ENCODE results near the gene CACNA1C. TPM values are rescaled to one million over a fixed set of nuclear protein-coding genes. Genes with fewer than 3 reads are reported as not detected.
A peak's percentile ranks its signal among the peaks of the same experiment; 100 is the strongest.

CACNA1C gene
- total and polyA plus RNA-seq, 2 of the 4 experiments (the other 2 are of a cell fraction), result 1.6 to 2.6 TPM

- no TSS peak for BruUV-seq (replicated peaks)
Measured at GRCh38 chr12:2309647-2310046, 256.9 kb downstream of the CACNA1C start.

More at GRCh38 chr12:2309647-2310046, 256.9 kb downstream of the CACNA1C start:
- H2BK20ac ChIP-seq (ENCODE audit: low read depth, low read length), result peak overlapping the region; percentile 65
- DNase-seq, result no peak
- H3K4me3 ChIP-seq (ENCODE audit: insufficient read depth, low read depth, low read length), result no peak overlapping the region
- H3K14ac ChIP-seq (replicated peaks; ENCODE audit: low read depth, low read length), result peak overlapping the region; percentile 56
- peak overlapping the region; percentile 17; the same call in 1 of the 2 replicates for H3K56ac ChIP-seq (ENCODE audit: extremely low read depth, insufficient read depth, low read length)
- peak overlapping the region; percentile 34; the same call in 1 of the 3 replicates for H2BK15ac ChIP-seq (ENCODE audit: low read depth, low read length)
- H3K9ac ChIP-seq (ENCODE audit: low read depth, low read length), result no peak overlapping the region
- TF ChIP-seq POLR2A (IDR thresholded peaks at IDR 0.05; ENCODE audit: low read depth, low read length), result no peak
- no peak for TF ChIP-seq MXI1 (IDR thresholded peaks at IDR 0.05; ENCODE audit: borderline replicate concordance, low read depth, low read length)
- no peak for TF ChIP-seq CEBPB (IDR thresholded peaks at IDR 0.05; ENCODE audit: low read depth, low read length)
- TF ChIP-seq MAZ (IDR thresholded peaks at IDR 0.05; ENCODE audit: borderline replicate concordance, low read depth, low read length), result no peak
- no peak for TF ChIP-seq CHD1 (IDR thresholded peaks at IDR 0.05; ENCODE audit: low read depth, low read length)
- TF ChIP-seq MAFK (IDR thresholded peaks at IDR 0.05; ENCODE audit: low read depth, low read length), result no peak
- TF ChIP-seq BHLHE40 (IDR thresholded peaks at IDR 0.05; ENCODE audit: low read depth, low read length), result no peak
- no peak for TF ChIP-seq FOS (IDR thresholded peaks at IDR 0.05; ENCODE audit: low read depth, low read length)
- no peak for TF ChIP-seq SMC3 (IDR thresholded peaks at IDR 0.05; ENCODE audit: low read depth, low read length)
- no peak for TF ChIP-seq ELK1 (IDR thresholded peaks at IDR 0.05; ENCODE audit: borderline replicate concordance, low read depth, low read length)
- no peak for TF ChIP-seq RFX5 (IDR thresholded peaks at IDR 0.05; ENCODE audit: low read depth, low read length)
- no peak for TF ChIP-seq USF2 (IDR thresholded peaks at IDR 0.05; ENCODE audit: low read depth, low read length)
- TF ChIP-seq CTCF (conservative IDR thresholded peaks at IDR 0.05; ENCODE audit: low read depth, low read length), result no peak
- TF ChIP-seq NFE2L2 (IDR thresholded peaks at IDR 0.05; ENCODE audit: low read depth, low read length), result no peak
- TF ChIP-seq RAD21 (IDR thresholded peaks at IDR 0.05; ENCODE audit: low read length), result no peak
- TF ChIP-seq RCOR1 (IDR thresholded peaks at IDR 0.05; ENCODE audit: insufficient replicate concordance, low read length), result no peak
- H3K27me3 ChIP-seq (ENCODE audit: control insufficient read depth, insufficient read depth, low read length), result no peaks in the 10 kb centered on the region
- H3K23ac ChIP-seq (ENCODE audit: low read depth, low read length), result no peak overlapping the region
- ATAC-seq (ENCODE audit: low read depth), result no peak
- H3K18ac ChIP-seq (ENCODE audit: low read depth, low read length), result peak overlapping the region; percentile 13
- H4K5ac ChIP-seq (ENCODE audit: low read depth, low read length), result peak overlapping the region; percentile 24; the same call in 1 of the 2 replicates
- peaks cover 15% of the 10 kb centered on the region for H3K9me1 ChIP-seq (ENCODE audit: insufficient read depth, low read length)
- H3K36me3 ChIP-seq (ENCODE audit: control insufficient read depth, insufficient read depth, low read length), result no peaks in the 10 kb centered on the region
- POLR2A ChIA-PET (ENCODE audit: unreplicated experiment), result no interaction called here
- H2BK120ac ChIP-seq (ENCODE audit: low read depth, low read length), result peak overlapping the region; percentile 49
- intact Hi-C loops (cut with micrococcal nuclease) (no loop called here), dilution Hi-C loops (cut with HindIII; ENCODE audit: low sequenced_read_pairs, unreplicated experiment) (no loop called here), in situ Hi-C loops (cut with MboI; ENCODE audit: low sequenced_read_pairs) (no loop called here)
- peak overlapping the region; percentile 15 for H2AFZ ChIP-seq (replicated peaks; ENCODE audit: low read length, poor library complexity)
- peak overlapping the region; percentile 48 for H3K4ac ChIP-seq (ENCODE audit: low read depth, low read length)
- H4K20me1 ChIP-seq (ENCODE audit: insufficient read depth, low read length), result no peaks in the 10 kb centered on the region; the same call in 1 of the 2 replicates
- H3K79me1 ChIP-seq (ENCODE audit: low read depth in 1 of 2, low read length in 2 of 2), result no peaks in the 10 kb centered on the region
- no peak overlapping the region for H3K4me2 ChIP-seq (ENCODE audit: low read depth, low read length)
- CTCF ChIA-PET, result no interaction called here
- peak overlapping the region; percentile 55 for H4K91ac ChIP-seq (ENCODE audit: insufficient read depth, low read depth, low read length)
- H3K4me1 ChIP-seq (ENCODE audit: control insufficient read depth, insufficient read depth, low read length), result peaks cover 23% of the 10 kb centered on the region
- H4K8ac ChIP-seq (ENCODE audit: low read depth in 2 of 2, low read length in 2 of 2), result peak overlapping the region; percentile 13 to 23; a peak in 3 of 4 replicates
- H3K9me3 ChIP-seq (ENCODE audit: control insufficient read depth, insufficient read depth, low read length), result no peaks in the 10 kb centered on the region; the same call in 1 of the 2 replicates
- no peak overlapping the region for H2BK5ac ChIP-seq (ENCODE audit: low read depth, low read length, poor library complexity, severe bottlenecking)
- peak overlapping the region; percentile 56; the same call in 1 of the 2 replicates for H2AK5ac ChIP-seq (ENCODE audit: low read depth, low read length)
- peak overlapping the region; percentile 26; the same call in 1 of the 2 replicates for H3K27ac ChIP-seq (ENCODE audit: insufficient read depth, low read length)
- H2AK9ac ChIP-seq (replicated peaks; ENCODE audit: low read depth, low read length, poor library complexity), result no peak overlapping the region
- WGBS, 2 experiments (ENCODE audit: extremely low coverage in 2 of 2, insufficient read length in 1 of 2), result 100% methylated on average over 2 of the region's 5 CpGs; no CpG with 5 or more reads in 1 of the 2 experiments

Measured in IMR-90 (cell line).